ENCODE results near the gene OSCP1.
A peak's percentile ranks its signal among the peaks of the same experiment; 100 is the strongest.

The OSCP1 gene

DNA sequence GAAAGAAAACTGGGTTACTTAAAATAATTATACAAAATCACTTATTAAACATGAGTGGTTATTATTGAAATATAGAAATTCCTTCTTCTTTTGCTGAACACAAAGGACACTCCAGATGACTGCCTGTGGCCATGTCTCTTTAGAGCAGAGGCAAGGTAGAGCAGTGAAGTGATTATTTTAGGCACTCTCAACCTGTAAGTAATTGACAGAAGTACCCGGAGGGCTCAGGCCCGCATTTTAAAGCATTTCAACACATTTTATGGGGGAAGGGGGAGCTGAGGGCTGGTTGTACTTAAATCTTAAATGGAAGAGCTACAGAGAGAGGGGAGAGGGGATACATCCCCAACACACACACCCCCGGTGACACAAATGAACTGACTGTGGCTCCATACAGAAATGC lies 10.2 kb downstream of the OSCP1 start:
- no peak overlapping the region for H2BK12ac ChIP-seq (ENCODE audit: low read length in 2 of 2)
- H3K9ac ChIP-seq (ENCODE audit: low read length): no peak overlapping the region
- DNase-seq: no peak
- no peak overlapping the region for H3K4ac ChIP-seq (ENCODE audit: low read depth in 1 of 2, low read length in 2 of 2)
- H2AFZ ChIP-seq (ENCODE audit: low read depth, low read length): no peak overlapping the region
- peaks cover 0 to 22% of the 10 kb centered on the region in 2 experiments for H3K36me3 ChIP-seq (ENCODE audit: control insufficient read depth in 1 of 2, insufficient read depth in 2 of 2, low read depth in 1 of 2, low read length in 2 of 2)
- H3K27ac ChIP-seq (ENCODE audit: low read length, poor library complexity, severe bottlenecking): no peak overlapping the region
- H2BK5ac ChIP-seq (ENCODE audit: low read depth, low read length, poor library complexity, severe bottlenecking): no peak overlapping the region
- no peak overlapping the region for H2AK5ac ChIP-seq (ENCODE audit: low read length, severe bottlenecking)
- no peak overlapping the region for H4K91ac ChIP-seq (ENCODE audit: low read length)
- H4K8ac ChIP-seq (ENCODE audit: low read length): no peak overlapping the region
- H3K9me3 ChIP-seq (ENCODE audit: control insufficient read depth, low read length): no peaks in the 10 kb centered on the region
- H2BK15ac ChIP-seq (ENCODE audit: low read depth, poor library complexity, severe bottlenecking): no peak overlapping the region
- no peak overlapping the region for H3K4me3 ChIP-seq (ENCODE audit: insufficient read depth in 1 of 2, low read depth in 1 of 2, low read length in 2 of 2)
- no peak overlapping the region for H3K23ac ChIP-seq (ENCODE audit: low read length in 2 of 2)
- no peak overlapping the region for H3K4me2 ChIP-seq (ENCODE audit: low read length, poor library complexity, severe bottlenecking)
- H3K79me1 ChIP-seq (replicated peaks; ENCODE audit: low read length, poor library complexity, severe bottlenecking): peaks cover 1% of the 10 kb centered on the region
- peaks cover 4% of the 10 kb centered on the region for H3K4me1 ChIP-seq (ENCODE audit: control insufficient read depth, insufficient read depth, low read depth, low read length)
- no peak overlapping the region for H2BK120ac ChIP-seq (ENCODE audit: low read depth, low read length)
- no peaks in the 10 kb centered on the region for H3K27me3 ChIP-seq (ENCODE audit: control insufficient read depth in 1 of 2, insufficient read depth in 1 of 2, low read length in 2 of 2)
- no peak overlapping the region for H3K18ac ChIP-seq (ENCODE audit: low read depth in 1 of 2, low read length in 2 of 2)
- H3K14ac ChIP-seq (ENCODE audit: low read length in 2 of 2): no peak overlapping the region
- 100% methylated on average over 1 of the region's 3 CpGs for WGBS

DNA sequence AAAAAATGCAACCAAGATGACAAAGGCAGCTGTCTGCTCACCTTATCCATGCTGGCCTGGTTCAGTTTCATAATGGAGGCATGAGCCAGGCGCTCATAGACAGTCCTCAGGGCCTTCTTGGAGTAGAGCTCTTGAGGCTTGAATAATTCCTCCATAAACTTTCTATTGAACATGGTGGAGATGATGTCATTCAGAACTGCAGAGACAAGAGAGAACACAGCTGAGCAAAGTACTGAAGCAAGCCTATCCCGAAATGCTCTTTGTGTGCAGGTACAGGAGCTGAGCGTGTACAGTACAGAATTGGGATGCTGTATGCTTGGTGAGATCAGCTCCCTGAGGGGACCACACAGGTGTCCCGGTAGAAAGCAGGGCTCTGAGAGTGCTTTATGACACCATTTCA lies 11.5 kb downstream of the OSCP1 start:
- peaks cover 0 to 26% of the 10 kb centered on the region in 2 experiments for H3K36me3 ChIP-seq (ENCODE audit: control insufficient read depth in 1 of 2, insufficient read depth in 2 of 2, low read depth in 1 of 2, low read length in 2 of 2)
- no peaks in the 10 kb centered on the region for H3K9me3 ChIP-seq (ENCODE audit: control insufficient read depth, low read length)
- no peak for DNase-seq
- H3K23ac ChIP-seq (ENCODE audit: low read length in 2 of 2): no peak overlapping the region
- H3K4me1 ChIP-seq (ENCODE audit: control insufficient read depth, insufficient read depth, low read depth, low read length): peaks cover 4% of the 10 kb centered on the region
- no peak overlapping the region for H3K4ac ChIP-seq (ENCODE audit: low read depth in 1 of 2, low read length in 2 of 2)
- H3K79me1 ChIP-seq (replicated peaks; ENCODE audit: low read length, poor library complexity, severe bottlenecking): peaks cover 1% of the 10 kb centered on the region
- WGBS: 98% methylated on average over 3 of the region's 4 CpGs
- H2AK5ac ChIP-seq (ENCODE audit: low read length, severe bottlenecking): peak overlapping the region; percentile 78
- H3K14ac ChIP-seq (ENCODE audit: low read length in 2 of 2): no peak overlapping the region
- no peak overlapping the region for H3K27ac ChIP-seq (ENCODE audit: low read length, poor library complexity, severe bottlenecking)
- H3K4me3 ChIP-seq (ENCODE audit: insufficient read depth in 1 of 2, low read depth in 1 of 2, low read length in 2 of 2): no peak overlapping the region
- no peak overlapping the region for H2BK15ac ChIP-seq (ENCODE audit: low read depth, poor library complexity, severe bottlenecking)
- H3K27me3 ChIP-seq (ENCODE audit: control insufficient read depth in 1 of 2, insufficient read depth in 1 of 2, low read length in 2 of 2): no peaks in the 10 kb centered on the region
- no peak overlapping the region for H2AFZ ChIP-seq (ENCODE audit: low read depth, low read length)
- no peak overlapping the region for H3K4me2 ChIP-seq (ENCODE audit: low read length, poor library complexity, severe bottlenecking)
- no peak overlapping the region for H2BK120ac ChIP-seq (ENCODE audit: low read depth, low read length)
- no peak overlapping the region for H4K91ac ChIP-seq (ENCODE audit: low read length)
- H2BK12ac ChIP-seq (ENCODE audit: low read length in 2 of 2): no peak overlapping the region
- H4K8ac ChIP-seq (ENCODE audit: low read length): no peak overlapping the region
- H3K9ac ChIP-seq (ENCODE audit: low read length): no peak overlapping the region
- H2BK5ac ChIP-seq (ENCODE audit: low read depth, low read length, poor library complexity, severe bottlenecking): no peak overlapping the region
- H3K18ac ChIP-seq (ENCODE audit: low read depth in 1 of 2, low read length in 2 of 2): no peak overlapping the region

DNA sequence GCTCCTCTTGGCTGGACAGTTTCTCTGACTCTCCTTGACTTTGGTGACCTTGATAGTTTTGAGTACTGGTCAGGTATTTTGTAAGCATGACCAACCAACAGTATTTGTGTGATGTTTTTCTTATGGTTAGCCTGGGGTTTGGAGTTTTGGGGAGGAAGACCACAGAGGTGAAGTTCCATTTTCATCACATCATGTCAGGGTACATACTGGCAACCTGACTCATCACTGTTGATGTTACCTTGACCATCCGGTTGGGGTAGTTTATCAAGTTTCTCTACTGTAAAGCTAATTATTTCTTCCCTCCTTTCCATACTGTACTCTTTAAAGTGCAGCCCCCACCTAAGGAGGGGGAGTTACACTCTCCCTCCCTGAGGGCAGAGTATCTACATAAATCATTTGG lies 13.4 kb downstream of the OSCP1 start:
- H3K4ac ChIP-seq (ENCODE audit: low read depth in 1 of 2, low read length in 2 of 2): no peak overlapping the region
- H2BK12ac ChIP-seq (ENCODE audit: low read length in 2 of 2): no peak overlapping the region
- H3K9ac ChIP-seq (ENCODE audit: low read length): no peak overlapping the region
- peaks cover 11% of the 10 kb centered on the region for H3K4me1 ChIP-seq (ENCODE audit: control insufficient read depth, insufficient read depth, low read depth, low read length)
- DNase-seq: peak; percentile 18
- H3K18ac ChIP-seq (ENCODE audit: low read depth in 1 of 2, low read length in 2 of 2): no peak overlapping the region
- H2BK5ac ChIP-seq (ENCODE audit: low read depth, low read length, poor library complexity, severe bottlenecking): no peak overlapping the region
- H3K23ac ChIP-seq (ENCODE audit: low read length in 2 of 2): no peak overlapping the region
- no peak overlapping the region for H4K91ac ChIP-seq (ENCODE audit: low read length)
- peaks cover 1% of the 10 kb centered on the region for H3K79me1 ChIP-seq (replicated peaks; ENCODE audit: low read length, poor library complexity, severe bottlenecking)
- H2AFZ ChIP-seq (ENCODE audit: low read depth, low read length): no peak overlapping the region
- no peak overlapping the region for H2AK5ac ChIP-seq (ENCODE audit: low read length, severe bottlenecking)
- no peaks in the 10 kb centered on the region for H3K9me3 ChIP-seq (ENCODE audit: control insufficient read depth, low read length)
- H4K8ac ChIP-seq (ENCODE audit: low read length): no peak overlapping the region
- H3K36me3 ChIP-seq (ENCODE audit: control insufficient read depth in 1 of 2, insufficient read depth in 2 of 2, low read depth in 1 of 2, low read length in 2 of 2): peaks cover 1 to 40% of the 10 kb centered on the region in 2 experiments
- no peaks in the 10 kb centered on the region for H3K27me3 ChIP-seq (ENCODE audit: control insufficient read depth in 1 of 2, insufficient read depth in 1 of 2, low read length in 2 of 2)
- no peak overlapping the region for H2BK120ac ChIP-seq (ENCODE audit: low read depth, low read length)
- H3K4me2 ChIP-seq (ENCODE audit: low read length, poor library complexity, severe bottlenecking): no peak overlapping the region
- H2BK15ac ChIP-seq (ENCODE audit: low read depth, poor library complexity, severe bottlenecking): no peak overlapping the region
- H3K27ac ChIP-seq (ENCODE audit: low read length, poor library complexity, severe bottlenecking): peak overlapping the region; percentile 64
- H3K14ac ChIP-seq (ENCODE audit: low read length in 2 of 2): no peak overlapping the region
- WGBS: 100% methylated on average over 1 of the region's 1 CpG
- H3K4me3 ChIP-seq (ENCODE audit: insufficient read depth in 1 of 2, low read depth in 1 of 2, low read length in 2 of 2): no peak overlapping the region

DNA sequence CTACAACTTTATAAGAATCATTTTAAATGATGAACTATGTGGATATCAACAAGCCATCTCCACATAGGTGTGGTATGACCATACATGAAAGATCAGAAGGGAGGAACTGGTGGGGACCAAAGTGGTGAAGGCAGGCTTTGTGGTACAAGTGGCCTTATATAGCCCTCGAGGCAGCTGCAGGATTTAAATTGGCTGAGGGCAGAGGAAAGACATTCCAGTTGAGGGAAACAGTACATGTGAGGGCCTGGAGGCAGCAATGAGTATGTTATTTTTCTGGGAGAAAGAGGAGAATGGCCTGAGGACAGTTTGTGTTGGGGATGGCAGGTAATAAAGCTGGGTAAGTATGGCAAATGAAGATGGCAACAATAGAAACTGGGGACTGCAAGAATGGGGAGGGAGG lies 17.1 kb downstream of the OSCP1 start:
- WGBS: 83% methylated on average over 1 of the region's 1 CpG
- DNase-seq: no peak
- H3K36me3 ChIP-seq (ENCODE audit: control insufficient read depth in 1 of 2, insufficient read depth in 2 of 2, low read depth in 1 of 2, low read length in 2 of 2): peaks cover 9 to 49% of the 10 kb centered on the region in 2 experiments

More for the DNA sequence above, 17.1 kb downstream of the OSCP1 start:
- H4K8ac ChIP-seq (ENCODE audit: low read length): no peak overlapping the region
- no peak overlapping the region for H3K9ac ChIP-seq (ENCODE audit: low read length)
- H2BK5ac ChIP-seq (ENCODE audit: low read depth, low read length, poor library complexity, severe bottlenecking): no peak overlapping the region
- no peak overlapping the region for H2BK12ac ChIP-seq (ENCODE audit: low read length in 2 of 2)
- H3K4me2 ChIP-seq (ENCODE audit: low read length, poor library complexity, severe bottlenecking): no peak overlapping the region
- peak overlapping the region; percentile 82 for H2AK5ac ChIP-seq (ENCODE audit: low read length, severe bottlenecking)
- no peaks in the 10 kb centered on the region for H3K27me3 ChIP-seq (ENCODE audit: control insufficient read depth in 1 of 2, insufficient read depth in 1 of 2, low read length in 2 of 2)
- no peak overlapping the region for H3K23ac ChIP-seq (ENCODE audit: low read length in 2 of 2)
- H3K79me1 ChIP-seq (replicated peaks; ENCODE audit: low read length, poor library complexity, severe bottlenecking): peaks cover 1% of the 10 kb centered on the region
- H3K9me3 ChIP-seq (ENCODE audit: control insufficient read depth, low read length): no peaks in the 10 kb centered on the region
- H2AFZ ChIP-seq (ENCODE audit: low read depth, low read length): no peak overlapping the region
- H2BK15ac ChIP-seq (ENCODE audit: low read depth, poor library complexity, severe bottlenecking): no peak overlapping the region
- peak overlapping the region; percentile 43 for H3K27ac ChIP-seq (ENCODE audit: low read length, poor library complexity, severe bottlenecking)
- H3K4me1 ChIP-seq (ENCODE audit: control insufficient read depth, insufficient read depth, low read depth, low read length): peaks cover 11% of the 10 kb centered on the region
- H2BK120ac ChIP-seq (ENCODE audit: low read depth, low read length): no peak overlapping the region
- no peak overlapping the region for H3K18ac ChIP-seq (ENCODE audit: low read depth in 1 of 2, low read length in 2 of 2)
- no peak overlapping the region for H3K14ac ChIP-seq (ENCODE audit: low read length in 2 of 2)
- H4K91ac ChIP-seq (ENCODE audit: low read length): no peak overlapping the region
- no peak overlapping the region for H3K4ac ChIP-seq (ENCODE audit: low read depth in 1 of 2, low read length in 2 of 2)
- no peak overlapping the region for H3K4me3 ChIP-seq (ENCODE audit: insufficient read depth in 1 of 2, low read depth in 1 of 2, low read length in 2 of 2)

Data from mesenchymal stem cell (in vitro differentiated cells and primary cell).